ENCODE data around the gene KLHL30.

KLHL30 gene

DNA sequence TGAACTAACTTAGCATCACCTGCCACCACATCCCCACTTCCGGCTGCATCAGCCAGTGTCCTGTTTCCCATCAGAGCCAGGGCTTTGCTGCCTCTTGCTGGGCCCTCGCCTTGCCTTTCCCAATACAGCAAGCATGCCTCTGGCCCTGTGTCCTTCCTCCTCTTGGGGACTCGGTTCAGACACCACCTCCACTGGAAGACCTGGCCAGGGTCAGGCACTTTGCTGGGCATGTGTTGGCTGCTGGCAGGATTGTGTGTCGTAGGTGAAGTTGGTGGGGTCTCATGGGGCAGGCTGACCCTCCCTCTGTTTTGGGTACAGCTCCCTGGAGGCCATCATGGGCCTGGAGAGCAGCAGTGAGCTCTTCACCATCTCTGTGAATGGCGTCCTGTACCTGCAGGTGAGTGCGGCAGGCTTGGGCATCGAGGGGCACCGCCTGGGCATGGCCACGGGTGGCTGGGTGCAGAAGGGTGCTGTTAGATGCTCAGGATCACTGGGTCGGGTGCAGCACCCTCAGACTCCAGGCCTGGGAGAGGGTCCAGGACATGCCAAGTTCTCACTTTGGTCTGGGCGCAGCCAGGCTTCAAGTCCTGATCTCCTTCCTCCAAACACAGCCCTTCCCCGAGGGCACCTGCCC lies 26.9 kb downstream of the KLHL30 start:
- Histone ChIP-seq H3F3A (ENCODE audit: insufficient read depth, low read length) (no peaks in the 10 kb centered on the region), H2AFZ (ENCODE audit: low read length) (no peak overlapping the region), H3K9me3 (ENCODE audit: low read length) (no peaks in the 10 kb centered on the region), H3K4me1 (ENCODE audit: insufficient read depth, low read length, severe bottlenecking) (peaks cover 8% of the 10 kb centered on the region), H3K27ac (ENCODE audit: low read depth, low read length, poor library complexity, severe bottlenecking) (no peak overlapping the region), H3K79me2 (ENCODE audit: insufficient read depth, low read length) (no peaks in the 10 kb centered on the region), H4K20me1 (ENCODE audit: insufficient read depth, low read length) (no peaks in the 10 kb centered on the region), H3K9ac (ENCODE audit: low read length) (no peak overlapping the region), H3K9me2 (ENCODE audit: low read depth, low read length) (no peaks in the 10 kb centered on the region), H3K4me2 (ENCODE audit: low read length) (no peak overlapping the region), H3K4me3 (ENCODE audit: low read depth, low read length, poor library complexity, severe bottlenecking) (no peak overlapping the region), H3K27me3 (ENCODE audit: insufficient read depth, low read length) (no peaks in the 10 kb centered on the region), H3K36me3 (ENCODE audit: insufficient read depth, low read length) (peaks cover 18% of the 10 kb centered on the region)
- TF ChIP-seq, protein P1, sequence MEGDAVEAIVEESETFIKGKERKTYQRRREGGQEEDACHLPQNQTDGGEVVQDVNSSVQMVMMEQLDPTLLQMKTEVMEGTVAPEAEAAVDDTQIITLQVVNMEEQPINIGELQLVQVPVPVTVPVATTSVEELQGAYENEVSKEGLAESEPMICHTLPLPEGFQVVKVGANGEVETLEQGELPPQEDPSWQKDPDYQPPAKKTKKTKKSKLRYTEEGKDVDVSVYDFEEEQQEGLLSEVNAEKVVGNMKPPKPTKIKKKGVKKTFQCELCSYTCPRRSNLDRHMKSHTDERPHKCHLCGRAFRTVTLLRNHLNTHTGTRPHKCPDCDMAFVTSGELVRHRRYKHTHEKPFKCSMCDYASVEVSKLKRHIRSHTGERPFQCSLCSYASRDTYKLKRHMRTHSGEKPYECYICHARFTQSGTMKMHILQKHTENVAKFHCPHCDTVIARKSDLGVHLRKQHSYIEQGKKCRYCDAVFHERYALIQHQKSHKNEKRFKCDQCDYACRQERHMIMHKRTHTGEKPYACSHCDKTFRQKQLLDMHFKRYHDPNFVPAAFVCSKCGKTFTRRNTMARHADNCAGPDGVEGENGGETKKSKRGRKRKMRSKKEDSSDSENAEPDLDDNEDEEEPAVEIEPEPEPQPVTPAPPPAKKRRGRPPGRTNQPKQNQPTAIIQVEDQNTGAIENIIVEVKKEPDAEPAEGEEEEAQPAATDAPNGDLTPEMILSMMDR (IDR thresholded peaks at IDR 0.05; ENCODE audit: low read length): no peak
- TF ChIP-seq EZH2 (IDR thresholded peaks at IDR 0.05; ENCODE audit: borderline replicate concordance, low read length): no peak

DNA sequence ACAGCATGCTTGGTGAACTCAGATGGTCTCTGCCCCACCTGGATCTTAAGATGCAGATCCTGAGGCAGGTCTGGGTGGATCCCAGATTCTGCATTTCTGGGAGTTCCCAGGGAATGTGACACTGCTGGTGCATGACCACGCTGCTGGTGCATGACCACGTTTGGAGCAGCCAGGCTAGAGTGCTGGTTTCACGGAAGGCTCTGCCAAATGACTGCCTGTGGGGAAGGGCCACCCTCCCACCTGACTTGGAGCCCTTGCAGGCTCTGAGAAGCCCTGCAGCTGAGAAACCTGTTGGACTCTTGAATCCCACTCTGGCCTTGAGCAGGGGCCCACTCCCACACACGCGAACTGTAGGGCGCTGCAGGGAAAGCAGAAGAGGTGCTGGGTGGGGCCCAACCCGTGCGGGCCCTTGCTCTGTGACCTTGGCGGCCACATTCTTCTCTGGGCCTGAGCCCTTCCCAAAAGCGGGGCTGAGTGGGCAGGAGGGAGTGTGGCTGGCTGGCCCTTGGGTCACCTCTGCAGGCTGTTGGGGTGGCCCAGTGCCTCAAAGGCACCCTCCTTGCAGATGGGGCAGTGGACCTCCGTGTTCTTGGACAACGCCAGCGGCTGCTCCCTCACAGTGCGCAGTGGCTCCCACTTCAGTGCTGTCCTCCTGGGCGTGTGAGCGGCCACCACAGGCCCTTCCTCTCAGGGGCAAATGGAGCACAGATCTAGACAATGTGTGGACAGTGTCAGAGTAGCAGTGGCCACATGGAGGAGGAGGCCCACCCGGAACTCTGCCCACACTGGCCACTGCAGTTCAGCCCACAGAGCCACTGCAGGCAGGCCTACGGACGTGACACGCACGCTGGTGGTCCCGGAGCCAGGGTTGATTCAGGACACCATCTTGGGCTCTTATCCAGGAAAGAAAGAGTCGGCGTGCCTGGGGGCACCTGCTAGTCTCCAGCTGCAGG lies 28.2 kb downstream of the KLHL30 start:
- Histone ChIP-seq H4K20me1 (ENCODE audit: insufficient read depth, low read length) (no peaks in the 10 kb centered on the region), H3K27me3 (ENCODE audit: insufficient read depth, low read length) (no peaks in the 10 kb centered on the region), H2AFZ (ENCODE audit: low read length) (no peak overlapping the region), H3K4me2 (ENCODE audit: low read length) (no peak overlapping the region), H3F3A (ENCODE audit: insufficient read depth, low read length) (no peaks in the 10 kb centered on the region), H3K4me1 (ENCODE audit: insufficient read depth, low read length, severe bottlenecking) (no peaks in the 10 kb centered on the region), H3K9me3 (ENCODE audit: low read length) (no peaks in the 10 kb centered on the region), H3K79me2 (ENCODE audit: insufficient read depth, low read length) (no peaks in the 10 kb centered on the region), H3K27ac (ENCODE audit: low read depth, low read length, poor library complexity, severe bottlenecking) (no peak overlapping the region), H3K9me2 (ENCODE audit: low read depth, low read length) (no peaks in the 10 kb centered on the region), H3K4me3 (ENCODE audit: low read depth, low read length, poor library complexity, severe bottlenecking) (no peak overlapping the region), H3K9ac (ENCODE audit: low read length) (no peak overlapping the region), H3K36me3 (ENCODE audit: insufficient read depth, low read length) (peaks cover 28% of the 10 kb centered on the region)
- no peak for TF ChIP-seq EZH2 (IDR thresholded peaks at IDR 0.05; ENCODE audit: borderline replicate concordance, low read length)
- TF ChIP-seq, protein P1 (IDR thresholded peaks at IDR 0.05; ENCODE audit: low read length): no peak

DNA sequence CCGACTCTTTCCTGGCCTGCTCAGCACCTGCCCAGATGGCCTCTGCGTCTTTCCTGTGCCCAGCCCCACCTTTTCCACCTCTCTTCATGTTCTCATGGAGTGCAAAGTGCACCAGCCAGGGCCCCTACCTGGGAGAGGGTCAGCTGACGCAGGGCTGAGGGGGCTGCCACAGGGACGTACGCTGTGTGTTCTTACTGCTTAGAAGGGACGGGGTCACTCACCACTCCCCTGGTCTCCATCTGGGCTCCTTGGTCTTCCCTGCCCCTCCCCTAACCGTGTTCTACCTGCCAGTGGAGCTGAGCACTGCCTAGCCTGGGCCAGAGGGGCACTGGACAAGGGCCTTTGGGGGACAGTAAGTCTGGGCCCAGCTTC lies 28.9 kb downstream of the KLHL30 start:
- Histone ChIP-seq H3K9me3 (ENCODE audit: low read length) (no peaks in the 10 kb centered on the region), H3K79me2 (ENCODE audit: insufficient read depth, low read length) (no peaks in the 10 kb centered on the region), H3K4me1 (ENCODE audit: insufficient read depth, low read length, severe bottlenecking) (no peaks in the 10 kb centered on the region), H3F3A (ENCODE audit: insufficient read depth, low read length) (no peaks in the 10 kb centered on the region), H3K27me3 (ENCODE audit: insufficient read depth, low read length) (no peaks in the 10 kb centered on the region), H3K4me3 (ENCODE audit: low read depth, low read length, poor library complexity, severe bottlenecking) (no peak overlapping the region), H3K36me3 (ENCODE audit: insufficient read depth, low read length) (peaks cover 34% of the 10 kb centered on the region), H2AFZ (ENCODE audit: low read length) (no peak overlapping the region), H3K4me2 (ENCODE audit: low read length) (no peak overlapping the region), H4K20me1 (ENCODE audit: insufficient read depth, low read length) (no peaks in the 10 kb centered on the region), H3K27ac (ENCODE audit: low read depth, low read length, poor library complexity, severe bottlenecking) (no peak overlapping the region), H3K9me2 (ENCODE audit: low read depth, low read length) (no peaks in the 10 kb centered on the region), H3K9ac (ENCODE audit: low read length) (no peak overlapping the region)
- TF ChIP-seq, protein P1 (IDR thresholded peaks at IDR 0.05; ENCODE audit: low read length): no peak
- TF ChIP-seq EZH2 (IDR thresholded peaks at IDR 0.05; ENCODE audit: borderline replicate concordance, low read length): no peak

Data from OCI-LY1 (cell line).